Stimulated activated CD4-positive, alpha-beta T cell treated with anti-CD3 and anti-CD28 coated beads, Interleukin-4, amount 100 ng/mL, for 24 hours (primary cell): ENCODE data around the gene TMEM35A.
"Not testable (repeated sequence)": the region's sequence is repeated elsewhere in the genome, so short reads cannot be mapped to it uniquely, and the experiment has no call there.

ENCODE experiments used
- DNase-seq: peaks from one replicate; pipeline ENCODE4 v3.0.0-alpha.2; 2020

The TMEM35A gene, protein sequence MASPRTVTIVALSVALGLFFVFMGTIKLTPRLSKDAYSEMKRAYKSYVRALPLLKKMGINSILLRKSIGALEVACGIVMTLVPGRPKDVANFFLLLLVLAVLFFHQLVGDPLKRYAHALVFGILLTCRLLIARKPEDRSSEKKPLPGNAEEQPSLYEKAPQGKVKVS

DNA sequence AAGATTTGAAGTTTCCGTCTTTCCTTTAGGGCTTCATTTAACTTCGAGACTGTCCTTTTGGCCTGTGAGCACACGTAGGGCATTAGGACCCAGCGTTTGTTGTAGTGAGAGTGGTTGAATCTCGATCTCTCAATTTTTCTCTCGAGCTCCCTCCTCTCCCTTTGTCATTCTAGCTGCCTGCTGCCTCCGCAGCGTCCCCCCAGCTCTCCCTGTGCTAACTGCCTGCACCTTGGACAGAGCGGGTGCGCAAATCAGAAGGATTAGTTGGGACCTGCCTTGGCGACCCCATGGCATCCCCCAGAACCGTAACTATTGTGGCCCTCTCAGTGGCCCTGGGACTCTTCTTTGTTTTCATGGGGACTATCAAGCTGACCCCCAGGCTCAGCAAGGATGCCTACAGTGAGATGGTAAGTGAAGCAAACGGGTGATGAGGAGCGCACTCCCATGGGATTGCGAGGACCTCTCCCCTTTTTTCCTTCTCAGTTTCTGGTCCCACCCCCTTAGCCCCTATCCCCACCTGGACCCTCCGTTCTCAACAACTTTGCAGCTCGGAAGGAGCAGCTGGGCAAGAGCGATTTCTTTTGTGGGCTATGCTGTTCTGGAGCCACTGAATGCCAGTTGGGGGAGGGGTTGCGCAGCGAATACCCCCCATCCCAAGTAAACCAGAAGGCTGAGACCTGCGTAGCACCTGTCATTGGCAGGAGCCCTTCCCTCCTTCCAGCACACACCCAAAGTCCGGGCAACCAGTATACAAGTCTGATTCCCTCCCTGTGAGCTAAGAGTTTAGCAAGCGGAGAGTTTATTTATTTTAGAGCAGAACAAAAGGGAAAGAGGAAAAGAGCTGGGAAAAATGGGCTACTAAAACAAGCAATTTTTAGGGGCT, at the start of gene TMEM35A:
TSS of gene TMEM35A (plus strand) at position 164 of the 883 bp plus-strand sequence. CDS start at position 288, 124 bp downstream.
- no peak for DNase-seq

GRCh38 chrX:101029665-101030064, 49.0 kb upstream of the TMEM35A start:
- DNase-seq = no peak

DNA sequence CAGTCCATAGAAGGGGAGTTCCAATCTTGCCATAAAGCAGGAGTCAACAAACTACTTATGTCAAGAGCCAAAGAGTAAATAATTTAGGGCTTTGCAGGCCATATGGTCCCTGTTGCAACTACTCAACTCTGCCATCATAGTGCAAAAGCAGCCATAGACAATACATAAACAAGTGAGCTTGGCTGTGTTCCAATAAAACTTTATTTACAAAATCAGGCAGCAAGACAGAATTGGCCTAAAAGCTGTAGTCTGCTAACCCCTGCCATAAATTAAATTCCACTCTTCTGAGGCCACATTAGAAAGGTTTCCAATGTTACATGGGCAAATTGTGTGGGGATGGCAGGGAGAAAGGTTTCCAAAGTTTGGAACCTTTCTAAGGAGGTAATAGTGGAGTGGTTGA, 41.4 kb upstream of the TMEM35A start:
- DNase-seq = no peak

- no peak for DNase-seq
These were observed 38.5 kb upstream of the TMEM35A start for GRCh38 chrX:101040197-101040596.

- no peak for DNase-seq
These were observed 27.5 kb upstream of the TMEM35A start for GRCh38 chrX:101051153-101051548.

- DNase-seq = peak; percentile 80
These were observed 27.0 kb upstream of the TMEM35A start, which contains the start of gene TRMT2B for GRCh38 chrX:101051549-101052302. TRMT2B (minus strand) TSS chrX:101052111; CDS start chrX:101042289, 9,822 bp downstream.

GRCh38 chrX:101056551-101056950, 22.1 kb upstream of the TMEM35A start:
- DNase-seq = not testable (repeated sequence)

DNA sequence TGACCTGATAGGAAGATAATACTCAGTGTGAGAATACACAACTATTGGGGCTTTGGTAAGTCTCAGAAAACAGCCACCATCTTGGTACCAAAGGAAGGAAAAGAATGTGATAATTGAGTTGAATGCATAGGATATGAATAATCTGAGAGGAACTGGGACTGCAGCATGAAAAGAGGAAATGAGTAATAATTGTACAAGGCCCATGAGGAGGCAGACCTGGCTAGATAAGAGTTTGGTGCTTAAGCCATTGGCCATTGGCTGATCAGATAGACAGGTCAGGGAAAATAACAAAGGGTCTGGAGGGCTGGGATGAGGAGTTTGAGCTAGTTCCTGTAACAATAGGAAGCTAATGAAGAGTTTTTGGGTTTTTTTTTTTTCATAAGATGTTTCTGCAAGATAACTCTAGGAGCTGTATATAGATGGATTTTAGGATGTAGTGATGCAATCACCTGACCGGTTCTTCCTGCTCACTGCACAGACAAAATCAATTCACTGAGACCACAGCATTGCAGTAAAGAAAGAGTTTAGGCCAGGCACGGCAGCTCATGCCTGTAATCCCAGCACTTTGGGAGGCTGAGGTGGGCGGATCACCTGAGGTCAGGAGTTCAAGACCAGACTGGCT, 21.5 kb upstream of the TMEM35A start:
- no peak for DNase-seq

GRCh38 chrX:101062176-101062575, 16.5 kb upstream of the TMEM35A start:
- no peak for DNase-seq

- no peak for DNase-seq
These were observed 7.1 kb upstream of the TMEM35A start for GRCh38 chrX:101071582-101071981.

GRCh38 chrX:101079736-101080270, 1.1 kb downstream of the TMEM35A start:
- DNase-seq = no peak

GRCh38 chrX:101080326-101081124, 1.8 kb downstream of the TMEM35A start:
- DNase-seq = no peak

- DNase-seq = no peak
These were observed 2.6 kb downstream of the TMEM35A start for GRCh38 chrX:101081231-101081630.

DNA sequence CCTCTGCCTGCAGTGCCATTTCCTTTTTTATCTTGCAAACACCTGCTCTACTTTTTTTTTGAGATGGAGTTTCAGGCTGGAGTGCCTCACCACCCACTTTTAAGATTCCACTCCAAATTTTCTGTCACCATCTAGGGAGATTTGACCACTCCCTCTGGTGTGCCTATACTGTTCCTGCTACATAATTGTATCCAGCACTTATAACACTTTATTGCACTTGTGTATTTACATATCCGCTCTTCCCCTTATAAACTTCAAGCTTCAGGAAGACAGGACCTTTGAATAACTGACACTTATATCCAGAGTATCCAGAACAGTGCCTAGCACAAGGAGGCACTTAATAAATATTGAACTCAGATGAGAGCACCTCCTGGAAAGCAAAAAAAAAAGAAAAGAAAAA, 13.1 kb downstream of the TMEM35A start:
- no peak for DNase-seq

GRCh38 chrX:101097546-101098453, 19.1 kb downstream of the TMEM35A start, which contains the start of gene CENPI:
CENPI (plus strand) TSS chrX:101098204; CDS start chrX:101101071, 2,867 bp downstream.
- DNase-seq = peak; percentile 92

- DNase-seq = no peak
These were observed 29.6 kb downstream of the TMEM35A start for GRCh38 chrX:101108284-101108683.

- no peak for DNase-seq
These were observed 39.0 kb downstream of the TMEM35A start for GRCh38 chrX:101117701-101118100.

GRCh38 chrX:101136235-101136634, 57.6 kb downstream of the TMEM35A start:
- no peak for DNase-seq
